ENCODE data around the gene GLRA1. TPM values are rescaled to one million over a fixed set of nuclear protein-coding genes. Genes with fewer than 3 reads are reported as not detected.
"Not testable (repeated sequence)": the region's sequence is repeated elsewhere in the genome, so short reads cannot be mapped to it uniquely, and the experiment has no call there.

The GLRA1 gene
- total RNA-seq, 1 donor from 2014 or later: not detected

GRCh38 chr5:151820271-151820670, 104.4 kb downstream of the GLRA1 start:
- DNase-seq (ENCODE audit: low read depth in 2 of 2): no peak

DNA sequence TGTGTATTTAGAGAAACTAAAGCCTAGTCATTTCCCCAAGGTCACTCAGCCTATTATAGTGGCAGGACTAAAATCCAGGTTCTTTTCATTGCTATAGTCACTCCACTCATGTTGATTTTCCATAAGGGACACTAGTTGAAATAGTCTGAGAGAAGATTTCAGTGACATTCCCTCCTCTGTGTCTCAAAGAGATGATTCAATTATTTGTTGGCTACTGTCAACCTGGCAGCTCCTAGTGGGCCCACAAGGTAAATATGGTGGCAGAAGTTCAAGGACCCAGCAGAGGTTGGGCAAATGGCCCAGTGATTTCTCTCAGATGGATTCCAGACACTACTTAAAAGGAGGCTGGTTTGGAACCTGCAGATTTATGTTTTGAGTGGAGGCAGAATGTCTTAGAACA, 104.8 kb downstream of the GLRA1 start:
- DNase-seq (ENCODE audit: low read depth in 2 of 2): no peak

DNA sequence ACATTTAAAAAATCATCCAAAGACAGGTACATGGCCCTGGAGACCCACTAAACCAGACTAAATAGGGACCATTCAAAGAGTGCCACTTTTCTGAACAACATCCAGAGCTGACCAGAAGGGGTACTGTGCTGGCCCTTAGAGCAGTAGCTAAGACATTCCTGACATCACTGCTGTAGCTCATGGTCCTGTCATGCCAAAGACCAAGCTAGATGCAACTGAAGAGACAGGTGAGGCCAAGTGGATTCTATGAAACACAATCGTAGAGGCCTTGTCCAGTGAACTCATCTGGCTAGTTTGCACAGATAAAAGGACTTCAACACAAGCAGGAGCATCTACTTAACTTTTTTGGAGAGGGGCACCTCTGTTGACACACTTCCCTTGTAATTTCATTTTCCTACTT, 109.6 kb downstream of the GLRA1 start:
- DNase-seq (ENCODE audit: low read depth in 2 of 2): no peak

DNA sequence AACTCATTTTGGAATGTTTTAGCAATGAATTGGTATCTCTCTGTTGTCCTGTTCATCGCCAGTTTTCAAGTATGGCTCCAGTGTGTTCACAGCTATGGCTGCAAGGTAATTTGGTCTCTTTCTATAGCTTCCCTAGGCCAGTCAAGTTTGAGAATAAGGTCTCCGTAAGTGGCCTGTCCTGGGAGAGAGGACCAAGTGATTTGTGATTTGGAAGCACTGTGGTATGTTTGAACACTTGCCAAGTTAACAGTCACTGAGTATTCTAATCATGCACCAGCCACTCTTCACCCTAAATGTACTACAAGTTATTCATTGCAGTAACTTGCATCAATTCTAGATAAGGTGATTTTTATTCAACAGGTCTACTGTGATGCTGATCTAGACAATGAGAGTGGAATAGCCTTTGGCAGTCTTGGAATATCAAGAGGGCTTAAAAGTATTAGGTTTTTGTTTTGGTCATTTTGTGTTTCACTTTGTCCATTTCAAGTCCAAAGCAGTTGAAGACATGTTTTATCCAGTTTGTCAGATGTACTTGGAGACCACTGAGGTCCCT, 111.8 kb downstream of the GLRA1 start:
- DNase-seq (ENCODE audit: low read depth in 2 of 2): no peak

GRCh38 chr5:151811593-151812321, 112.9 kb downstream of the GLRA1 start:
- no peak for DNase-seq (ENCODE audit: low read depth in 2 of 2)

GRCh38 chr5:151810897-151811296, 113.8 kb downstream of the GLRA1 start:
- no peak for DNase-seq (ENCODE audit: low read depth in 2 of 2)

DNA sequence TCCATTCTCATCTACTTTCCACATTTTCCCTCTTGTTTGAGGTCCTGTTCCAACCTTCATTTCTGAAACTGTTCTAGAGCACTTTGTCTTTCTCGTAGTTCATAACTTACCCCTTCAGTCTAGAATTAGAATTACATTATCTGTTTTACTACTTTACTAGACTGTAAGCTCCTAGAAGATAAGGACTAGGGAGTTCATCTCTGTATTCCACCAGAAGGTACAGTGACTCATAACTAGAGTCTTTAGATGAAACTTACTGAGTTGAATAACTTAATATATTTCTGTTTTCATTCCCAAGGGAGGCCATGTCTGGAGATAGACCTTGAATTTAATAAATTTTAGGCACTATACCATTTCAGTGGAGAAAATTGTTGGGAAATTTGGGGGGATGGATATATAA, 114.2 kb downstream of the GLRA1 start:
- no peak for DNase-seq (ENCODE audit: low read depth in 2 of 2)

- no peak for DNase-seq (ENCODE audit: low read depth in 2 of 2)
These were observed 116.0 kb downstream of the GLRA1 start for GRCh38 chr5:151808451-151809169.

DNA sequence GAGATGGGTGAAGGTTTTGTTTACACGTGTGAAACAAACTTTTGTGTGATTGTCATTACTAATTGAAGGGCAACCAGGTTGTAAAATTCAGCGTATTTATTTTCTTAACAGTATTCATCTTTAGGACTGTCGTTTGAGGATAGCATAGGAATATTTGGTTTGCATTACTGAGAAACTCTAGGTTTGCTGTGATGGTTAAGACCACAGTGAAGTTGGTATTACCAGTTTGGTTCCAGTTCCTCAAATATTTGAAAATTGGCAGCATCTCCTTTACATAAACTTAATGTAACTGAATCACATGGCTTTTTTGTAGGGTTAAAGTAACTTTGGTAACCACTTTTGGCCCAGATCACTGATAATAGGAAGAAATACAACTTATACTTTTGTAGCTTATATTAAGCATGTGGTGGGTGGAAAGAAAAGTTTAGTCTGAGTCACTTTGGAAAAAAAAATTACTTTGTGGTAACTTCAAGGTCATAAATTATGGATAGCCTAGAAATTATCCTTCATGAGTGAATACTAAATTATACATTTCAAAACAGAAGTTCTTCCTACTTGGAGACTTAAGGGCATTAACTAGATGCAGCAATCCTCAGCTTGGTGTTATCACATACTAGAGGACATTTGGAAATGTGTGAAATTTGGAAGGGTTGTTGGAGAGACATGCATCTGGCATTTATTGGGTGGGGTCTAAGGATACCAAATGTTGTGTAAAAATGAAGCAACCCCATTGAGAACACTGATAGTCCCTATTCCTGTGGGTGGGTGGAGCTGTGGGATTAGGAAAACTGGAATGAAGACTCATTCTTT, 119.0 kb downstream of the GLRA1 start:
- DNase-seq (ENCODE audit: low read depth in 2 of 2): no peak

DNA sequence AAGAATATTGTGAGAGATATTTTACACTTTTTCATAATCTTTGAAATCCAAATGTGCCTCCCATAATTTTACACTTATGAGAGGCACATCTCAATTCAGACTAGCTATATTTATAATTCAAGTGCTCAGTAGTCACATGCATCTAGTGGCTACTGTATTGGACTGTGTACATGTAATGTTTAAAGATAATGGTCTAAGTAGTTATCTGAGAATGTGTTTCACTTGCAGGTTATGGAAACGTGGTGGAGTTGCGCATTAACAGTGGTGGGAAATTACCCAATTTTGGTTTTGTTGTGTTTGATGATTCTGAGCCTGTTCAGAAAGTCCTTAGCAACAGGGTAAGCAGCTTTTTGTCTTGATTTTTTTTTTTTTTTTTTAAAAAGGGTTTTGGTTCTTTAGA, 124.1 kb downstream of the GLRA1 start:
- DNase-seq (ENCODE audit: low read depth in 2 of 2): no peak

GRCh38 chr5:151799407-151799806, 125.2 kb downstream of the GLRA1 start:
- DNase-seq (ENCODE audit: low read depth in 2 of 2): peak in 1 of 2 donors; percentile 35

- no peak for DNase-seq (ENCODE audit: low read depth in 2 of 2)
These were observed 126.0 kb downstream of the GLRA1 start for GRCh38 chr5:151798674-151799073.

GRCh38 chr5:151795426-151795825, 129.2 kb downstream of the GLRA1 start:
- no peak for DNase-seq (ENCODE audit: low read depth in 2 of 2)

DNA sequence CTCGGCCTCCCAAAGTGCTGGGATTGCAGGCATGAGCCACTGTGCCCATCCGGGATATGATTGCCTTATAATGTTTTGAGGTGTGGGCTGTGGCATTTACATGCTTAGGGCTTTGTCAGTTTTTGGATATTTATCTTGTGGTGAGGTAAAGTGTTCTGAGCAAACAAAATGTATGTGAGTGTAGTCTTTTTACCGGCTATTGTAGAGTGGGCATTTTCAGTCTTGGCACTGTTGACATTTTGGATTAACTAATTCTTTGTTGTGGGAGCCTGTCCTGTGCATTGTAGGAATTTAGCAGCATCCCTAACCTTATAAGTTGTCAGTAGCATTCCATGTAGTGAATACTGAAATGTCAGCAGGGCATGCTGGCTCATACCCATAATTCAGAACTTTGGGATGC, 131.3 kb downstream of the GLRA1 start:
- no peak for DNase-seq (ENCODE audit: low read depth in 2 of 2)

GRCh38 chr5:151787817-151788216, 136.8 kb downstream of the GLRA1 start:
- DNase-seq (ENCODE audit: low read depth in 2 of 2): no peak

DNA sequence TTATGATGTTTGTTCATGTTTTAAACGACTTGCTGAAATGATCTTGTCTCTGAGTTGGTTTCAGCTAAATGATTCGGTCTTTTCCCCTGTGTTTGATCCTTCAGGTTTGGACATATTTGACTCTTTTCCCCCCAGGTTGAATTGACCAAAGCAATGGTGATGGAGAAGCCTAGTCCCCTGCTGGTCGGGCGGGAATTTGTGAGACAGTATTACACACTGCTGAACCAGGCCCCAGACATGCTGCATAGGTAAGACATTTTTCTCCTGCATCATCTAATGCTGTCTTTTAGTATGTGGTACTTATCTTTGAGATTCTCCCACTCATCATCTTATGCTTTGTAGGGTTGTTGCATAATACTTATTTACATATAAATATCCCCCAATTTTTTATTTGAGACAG, 138.2 kb downstream of the GLRA1 start:
- DNase-seq (ENCODE audit: low read depth in 2 of 2): no peak

DNA sequence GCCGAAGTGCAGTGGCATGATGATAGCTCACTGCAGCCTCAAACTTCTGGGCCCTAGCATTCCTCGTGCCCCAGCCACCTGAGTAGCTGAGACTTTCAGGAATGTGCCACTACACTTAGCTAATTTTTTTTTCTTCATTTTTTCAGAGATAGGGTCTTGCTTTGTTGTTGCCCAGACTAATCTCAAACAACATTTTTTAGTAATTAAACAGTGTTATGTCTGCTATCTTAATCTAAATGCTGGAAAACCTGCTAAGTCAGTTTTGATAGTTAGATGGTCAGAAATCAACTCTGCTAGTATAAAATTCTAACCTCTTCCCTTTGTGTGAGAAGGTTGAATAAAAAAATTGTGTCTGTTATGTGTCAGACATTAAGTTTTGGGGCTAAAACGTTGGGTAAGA, 140.5 kb downstream of the GLRA1 start:
- DNase-seq (ENCODE audit: low read depth in 2 of 2): no peak

GRCh38 chr5:151783664-151784063, 141.0 kb downstream of the GLRA1 start:
- not testable (repeated sequence) for DNase-seq (ENCODE audit: low read depth in 2 of 2)

DNA sequence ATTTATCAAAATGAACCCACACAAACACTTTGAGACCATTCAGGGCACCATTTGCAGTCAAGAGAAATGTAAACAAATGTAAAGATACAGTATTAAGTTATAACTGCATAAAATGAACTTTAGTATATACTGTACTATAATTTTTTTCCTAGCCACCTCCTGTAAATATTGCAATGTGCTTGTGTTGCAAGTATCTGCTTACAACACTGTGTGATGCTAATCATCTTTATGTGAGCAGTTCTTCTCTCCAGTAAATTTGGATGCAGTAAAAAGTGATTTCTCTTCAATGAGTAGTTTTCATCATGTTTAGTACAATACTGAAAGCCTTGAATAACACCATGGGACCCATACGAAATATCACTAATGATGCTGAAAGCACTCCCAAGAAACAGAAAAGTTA, 143.4 kb downstream of the GLRA1 start:
- DNase-seq (ENCODE audit: low read depth in 2 of 2): no peak

DNA sequence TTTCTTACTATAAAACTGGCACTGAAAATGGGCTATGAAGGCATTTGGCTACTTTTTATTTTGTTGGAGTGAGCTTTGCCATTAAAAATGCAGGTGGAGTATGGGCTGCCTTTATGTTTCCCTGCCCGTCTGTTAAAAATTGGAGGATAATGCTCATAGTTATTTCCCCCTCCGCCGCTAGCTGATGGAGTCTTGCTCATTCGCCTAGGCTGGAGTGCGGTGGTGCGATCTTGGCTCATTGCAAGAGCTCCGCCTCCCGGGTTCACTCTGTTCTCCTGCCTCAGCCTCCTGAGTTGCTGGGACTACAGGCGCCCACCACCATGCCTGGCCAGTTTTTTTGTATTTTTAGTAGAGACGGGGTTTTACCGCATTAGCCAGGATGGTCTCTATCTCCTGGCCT, 144.3 kb downstream of the GLRA1 start:
- no peak for DNase-seq (ENCODE audit: low read depth in 2 of 2)

DNA sequence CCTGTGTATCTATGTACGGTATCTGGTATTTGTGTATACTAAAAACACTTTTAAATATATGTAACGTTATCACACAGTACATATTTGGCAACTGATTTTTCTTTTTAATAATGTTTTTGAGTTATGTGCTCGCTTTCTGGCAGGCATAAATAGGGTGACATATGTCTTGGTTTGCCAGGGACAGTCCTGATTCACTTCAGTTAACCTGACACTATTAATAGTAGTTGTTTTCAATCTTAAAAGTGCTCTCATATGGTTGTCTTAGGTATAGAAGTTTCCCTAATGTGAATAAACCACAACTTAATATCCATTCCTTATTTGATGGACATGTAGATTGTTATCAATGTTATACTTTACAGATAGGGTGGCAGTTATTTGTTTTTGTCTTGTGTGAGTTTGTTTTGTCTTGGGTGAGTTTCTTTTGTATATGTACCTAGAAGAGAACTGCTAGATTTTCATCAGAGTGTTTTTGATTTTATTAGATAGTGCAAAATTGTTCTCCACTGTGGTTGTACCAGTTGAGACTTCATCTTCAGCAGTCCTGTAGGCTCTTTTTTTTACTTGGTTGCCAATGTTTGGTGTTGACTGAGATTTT, 145.0 kb downstream of the GLRA1 start:
- no peak for DNase-seq (ENCODE audit: low read depth in 2 of 2)
